ENCODE measurements around the gene RUSF1.
"Not testable (repeated sequence)": the region's sequence is repeated elsewhere in the genome, so short reads cannot be mapped to it uniquely, and the experiment has no call there.

RUSF1 gene

DNA sequence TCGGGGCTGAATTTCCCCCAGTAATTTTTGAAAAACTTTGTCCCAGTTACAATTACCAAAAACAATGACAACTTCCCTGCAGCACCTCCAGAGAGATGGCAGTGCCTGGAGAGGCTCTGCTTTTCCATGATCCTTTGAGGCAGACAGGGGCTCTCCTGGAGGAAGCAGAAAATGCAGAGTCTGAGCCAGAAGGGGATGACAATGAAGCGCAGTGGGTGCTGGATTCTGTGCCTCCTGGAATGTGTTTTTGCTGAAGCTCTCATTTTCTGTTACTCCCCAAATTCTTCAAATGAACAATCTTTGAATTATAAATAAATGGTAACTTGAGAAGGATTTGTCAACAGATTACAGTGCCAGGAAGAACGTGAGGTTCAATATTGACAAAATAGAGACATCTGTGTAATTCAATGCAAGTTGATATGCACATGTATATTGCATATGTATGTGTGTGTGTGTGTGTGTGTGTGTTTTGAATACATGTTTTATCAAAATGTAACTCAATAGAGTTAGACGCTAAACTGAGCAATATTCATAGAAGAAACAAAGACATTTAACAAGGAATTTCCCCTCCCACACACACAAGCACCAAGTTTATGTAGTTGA lies 9.7 kb upstream of the RUSF1 start:
- no peak for DNase-seq (ENCODE audit: low spot score)

DNA sequence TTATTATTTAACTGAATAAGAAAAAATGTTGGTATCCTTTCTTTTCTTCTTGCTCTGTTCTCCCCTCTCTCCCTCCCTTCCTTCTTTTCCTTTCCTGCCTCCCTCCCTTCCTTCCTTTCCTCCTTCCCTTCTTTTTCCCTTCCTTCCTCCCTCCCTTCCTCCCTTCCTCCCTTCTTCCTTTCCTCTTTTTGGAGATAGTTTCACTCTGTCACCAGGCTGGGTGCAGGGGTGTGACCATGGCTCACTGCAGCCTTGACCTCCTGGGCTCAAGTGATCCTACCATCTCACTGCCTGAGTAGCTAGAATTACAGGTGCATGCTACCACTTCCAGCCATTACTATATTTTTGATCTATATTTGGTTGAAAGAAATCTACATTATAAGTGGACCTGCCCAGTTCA lies 5.7 kb upstream of the RUSF1 start:
- DNase-seq (ENCODE audit: low spot score), result no peak

DNA sequence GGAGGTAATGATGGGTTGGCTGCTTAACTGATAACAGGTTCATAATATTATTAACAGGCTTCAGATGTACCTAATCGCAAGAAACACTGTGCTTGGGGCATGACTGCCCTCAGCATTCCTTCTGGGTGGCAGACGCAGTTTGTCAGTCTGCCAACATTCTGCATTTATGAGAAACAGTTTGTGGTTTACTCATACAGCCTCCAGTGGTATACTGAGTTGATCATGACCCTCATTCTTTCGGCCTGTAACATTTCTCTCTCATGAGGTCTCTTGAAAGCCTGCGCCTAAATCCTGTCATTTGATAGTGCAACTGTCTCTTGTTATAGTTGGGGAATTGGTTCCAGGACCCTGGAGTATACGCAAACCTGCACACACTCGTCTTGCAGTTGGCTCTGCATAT lies 4.9 kb upstream of the RUSF1 start:
- DNase-seq (ENCODE audit: low spot score), result no peak

DNA sequence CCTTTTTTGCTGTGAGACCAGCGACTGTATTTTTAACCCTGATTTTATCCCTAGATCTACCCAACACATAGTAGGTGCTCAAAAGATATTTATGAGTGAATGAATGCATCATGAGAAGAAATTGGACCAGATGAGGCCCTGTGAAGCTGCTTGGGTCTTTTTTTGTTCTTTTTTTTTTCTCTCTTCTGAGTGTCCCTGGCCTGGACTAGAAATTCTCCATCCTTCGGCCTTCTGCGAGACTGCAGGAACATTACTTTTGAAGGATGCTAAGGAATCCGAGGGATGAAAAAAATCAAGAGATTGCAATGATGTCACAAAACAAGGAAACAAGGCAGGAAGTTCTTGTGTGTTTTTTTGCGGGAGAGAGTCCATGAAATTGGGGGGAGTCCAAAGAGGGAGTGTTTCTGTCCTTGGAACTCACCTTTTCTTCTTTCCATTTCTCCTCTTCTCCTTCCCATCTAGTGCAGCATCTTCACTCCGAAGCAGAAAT lies 560 bp upstream of the RUSF1 start:
- no peak for DNase-seq (ENCODE audit: low spot score)

DNA sequence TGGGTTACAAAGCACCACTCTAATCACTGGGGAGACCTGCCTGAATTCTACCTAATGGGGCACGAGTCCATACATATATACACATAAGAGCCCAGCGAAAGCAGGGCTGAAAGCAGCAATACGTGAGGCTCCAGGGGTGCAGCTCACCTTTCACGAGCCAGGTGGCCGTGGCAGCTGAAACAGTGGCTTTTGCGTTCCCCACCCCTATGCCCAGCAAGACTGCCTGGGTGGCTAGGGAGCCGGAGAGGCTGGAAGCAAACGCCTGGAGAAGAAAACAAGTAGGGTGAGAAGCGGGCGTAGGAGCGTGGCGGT lies 618 bp downstream of the RUSF1 start:
- no peak for DNase-seq (ENCODE audit: low spot score)

DNA sequence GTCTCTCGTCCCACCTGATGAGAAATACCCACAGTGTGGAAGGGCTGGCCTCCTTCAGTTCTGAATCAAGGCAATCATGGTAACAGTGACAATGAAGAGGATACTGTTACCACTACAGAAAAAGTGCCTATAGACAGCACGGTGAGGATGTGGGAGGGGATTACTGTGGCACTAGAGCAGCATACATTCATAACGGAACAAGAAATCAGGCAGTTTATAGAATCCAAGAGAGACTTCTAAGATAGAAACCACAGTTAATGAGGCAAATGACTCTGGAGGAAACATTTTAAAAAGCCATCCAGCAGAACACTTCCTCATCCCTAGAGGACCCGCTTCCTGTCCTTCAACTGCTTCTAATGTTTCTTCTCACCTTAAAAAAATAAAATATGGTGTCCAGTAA lies 2.7 kb downstream of the RUSF1 start:
- DNase-seq (ENCODE audit: low spot score), result no peak

DNA sequence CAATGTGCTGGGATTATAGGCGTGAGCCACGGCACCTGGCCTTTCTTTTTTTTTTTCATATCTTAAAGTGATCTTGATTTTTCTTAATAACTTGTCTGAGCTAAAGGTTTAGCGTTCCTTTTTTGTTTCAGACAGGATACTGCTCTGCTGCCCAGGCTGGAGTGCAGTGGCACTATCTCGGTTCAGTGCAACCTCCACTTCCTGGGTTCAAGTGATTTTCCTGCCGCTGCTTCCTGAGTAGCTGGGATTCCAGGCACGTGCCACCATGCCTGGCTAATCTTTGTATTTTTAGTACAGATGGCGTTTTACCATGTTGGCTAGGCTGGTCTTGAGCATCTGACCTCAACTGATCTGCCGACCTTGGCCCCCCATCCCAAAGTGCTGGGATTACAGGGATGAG lies 4.0 kb downstream of the RUSF1 start:
- DNase-seq (ENCODE audit: low spot score), result no peak

DNA sequence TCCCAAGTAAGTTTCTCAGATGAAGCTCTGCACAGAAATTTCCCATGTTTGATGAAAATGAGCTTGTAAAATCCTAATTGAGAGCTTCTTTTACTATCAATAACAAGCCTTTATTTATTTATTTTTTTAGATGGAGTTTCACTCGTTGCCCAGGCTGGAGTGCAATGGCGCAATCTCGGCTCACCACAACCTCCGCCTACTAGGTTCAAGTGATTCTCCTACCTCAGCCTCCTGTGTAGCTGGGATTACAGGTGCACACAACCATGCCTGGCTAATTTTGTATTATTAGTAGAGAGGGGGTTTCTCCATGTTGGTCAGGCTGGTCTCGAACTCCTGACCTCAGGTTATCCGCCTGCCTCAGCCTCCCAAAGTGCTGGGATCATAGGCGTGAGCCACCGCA lies 4.6 kb downstream of the RUSF1 start:
- DNase-seq (ENCODE audit: low spot score), result not testable (repeated sequence)

DNA sequence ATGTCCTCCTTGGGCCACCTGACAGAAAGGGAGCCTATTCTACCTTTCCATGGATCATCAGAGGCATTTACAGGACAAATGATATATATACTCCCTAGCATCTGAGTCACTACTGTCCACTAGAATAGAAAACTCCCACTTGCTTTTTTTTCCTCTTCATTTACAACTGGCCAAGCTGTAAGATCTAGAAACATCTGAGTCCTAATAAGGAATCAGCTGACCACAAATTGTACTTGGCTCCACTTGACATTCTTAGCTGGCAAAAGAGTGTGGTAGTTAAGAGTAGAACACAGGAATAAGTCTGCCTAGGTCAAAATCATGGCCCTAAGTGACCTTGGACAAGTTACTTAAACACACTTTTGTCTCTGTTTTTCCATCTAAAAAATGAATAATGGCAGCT lies 5.2 kb downstream of the RUSF1 start:
- no peak for DNase-seq (ENCODE audit: low spot score)

DNA sequence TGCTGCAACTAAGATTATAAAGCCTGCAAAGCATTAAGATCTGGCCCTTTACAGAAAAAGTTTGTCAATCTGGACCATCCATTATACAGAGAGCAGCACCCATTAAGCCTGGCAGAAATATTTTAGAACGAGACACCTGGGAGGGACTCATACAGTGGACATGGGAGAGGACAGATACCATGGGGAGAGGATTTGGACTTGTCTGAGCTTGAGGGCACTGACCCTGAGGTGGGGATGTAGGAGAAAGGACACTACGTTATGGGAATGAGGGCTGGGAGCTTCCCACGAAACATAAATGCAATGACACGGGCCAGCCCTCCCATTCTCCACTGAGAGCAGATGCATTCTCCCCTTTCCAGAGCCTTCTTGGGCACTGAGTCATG lies 6.2 kb downstream of the RUSF1 start:
- no peak for DNase-seq (ENCODE audit: low spot score)

DNA sequence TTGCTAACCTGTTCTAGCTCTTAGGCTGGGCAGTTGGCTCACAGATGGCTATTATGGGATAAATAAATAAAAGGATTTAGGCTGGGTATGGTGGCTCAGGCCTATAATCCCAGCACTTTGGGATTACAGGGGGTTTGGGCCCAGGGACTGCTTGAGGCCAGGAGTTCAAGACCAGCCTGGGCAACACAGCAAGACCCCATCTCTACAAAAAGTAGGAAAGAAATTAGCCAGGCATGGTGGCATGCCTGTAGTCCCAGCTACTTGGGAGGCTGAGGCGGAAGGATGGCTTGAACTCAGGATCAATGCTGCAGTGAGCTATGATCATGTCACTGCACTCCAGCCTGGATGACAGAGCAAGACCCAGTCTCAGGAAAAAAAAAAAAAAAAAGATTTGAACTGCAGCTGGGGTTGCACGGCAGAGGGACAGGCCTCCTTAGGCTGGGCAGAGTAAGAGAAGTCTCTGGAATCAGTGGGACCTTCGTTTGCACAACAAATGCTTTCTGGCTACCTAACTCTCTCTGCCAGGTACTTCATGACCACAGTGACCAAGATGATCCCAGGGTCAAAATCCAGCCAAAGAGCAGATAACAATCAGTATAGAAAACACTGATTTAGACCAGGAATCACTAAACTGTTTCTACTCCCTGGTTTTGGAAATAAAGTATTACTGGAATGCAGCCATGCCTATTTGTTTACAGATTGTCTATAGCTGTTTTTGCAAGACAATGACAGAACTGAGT lies 6.8 kb downstream of the RUSF1 start:
- DNase-seq (ENCODE audit: low spot score), result no peak

DNA sequence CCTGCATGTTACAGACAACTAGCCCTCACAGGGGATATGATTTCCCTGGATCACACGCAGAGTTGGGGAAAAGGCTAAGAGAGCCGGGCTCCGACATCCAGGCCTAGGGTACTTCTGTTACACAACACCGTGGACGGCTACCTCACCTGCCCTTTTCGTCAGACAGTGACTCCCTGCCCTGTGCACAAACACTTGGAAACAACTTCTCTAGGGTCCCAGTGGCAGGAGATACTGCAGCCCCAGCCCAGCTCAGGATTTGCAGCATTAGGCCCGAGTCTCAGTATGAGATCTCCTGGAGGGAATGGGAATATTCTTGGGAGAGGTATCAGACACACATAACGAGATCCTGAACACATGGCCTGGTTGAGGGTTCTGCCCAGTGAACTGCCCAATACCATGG lies 8.3 kb downstream of the RUSF1 start:
- no peak for DNase-seq (ENCODE audit: low spot score)

DNA sequence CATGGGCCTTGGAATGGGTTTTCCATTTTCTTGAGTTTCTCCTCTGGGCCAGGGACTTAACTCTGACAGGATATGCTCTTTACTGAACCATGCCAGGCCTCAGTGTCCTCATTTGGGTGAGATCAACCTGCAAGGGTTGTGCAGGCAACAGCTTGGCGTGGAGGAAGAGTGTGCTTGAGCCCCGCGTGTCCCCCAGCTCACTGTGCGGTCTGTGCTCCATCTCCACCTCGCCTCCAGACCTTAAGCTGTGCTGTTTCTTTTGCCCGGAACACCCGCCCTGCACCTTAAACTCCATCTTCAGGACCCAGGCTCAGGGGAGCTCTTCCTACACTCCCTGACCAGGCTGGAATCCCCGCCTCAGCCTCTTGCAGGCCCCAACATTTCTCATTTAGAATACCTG lies 9.7 kb downstream of the RUSF1 start:
- DNase-seq (ENCODE audit: low spot score), result no peak

DNA sequence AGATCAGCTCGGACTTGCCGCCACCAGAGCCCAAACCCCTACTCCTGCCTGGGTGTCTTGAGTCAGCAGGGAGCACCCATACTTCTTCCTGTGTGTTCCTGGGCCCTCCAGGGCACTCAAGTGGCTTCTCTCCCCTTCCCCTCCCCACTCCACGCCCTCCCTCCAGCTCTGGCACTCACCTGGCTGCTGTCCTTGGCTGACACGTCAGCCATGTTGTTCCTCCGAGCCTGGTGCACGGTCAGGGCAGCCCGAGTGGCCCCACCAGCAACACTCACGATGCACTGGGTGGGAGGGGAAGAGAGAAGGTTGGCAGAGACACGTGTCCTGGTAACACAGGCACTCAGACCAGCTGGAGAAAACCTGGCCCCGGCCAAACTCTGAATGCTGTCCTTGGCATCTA lies 11.5 kb downstream of the RUSF1 start:
- DNase-seq (ENCODE audit: low spot score), result no peak

DNA sequence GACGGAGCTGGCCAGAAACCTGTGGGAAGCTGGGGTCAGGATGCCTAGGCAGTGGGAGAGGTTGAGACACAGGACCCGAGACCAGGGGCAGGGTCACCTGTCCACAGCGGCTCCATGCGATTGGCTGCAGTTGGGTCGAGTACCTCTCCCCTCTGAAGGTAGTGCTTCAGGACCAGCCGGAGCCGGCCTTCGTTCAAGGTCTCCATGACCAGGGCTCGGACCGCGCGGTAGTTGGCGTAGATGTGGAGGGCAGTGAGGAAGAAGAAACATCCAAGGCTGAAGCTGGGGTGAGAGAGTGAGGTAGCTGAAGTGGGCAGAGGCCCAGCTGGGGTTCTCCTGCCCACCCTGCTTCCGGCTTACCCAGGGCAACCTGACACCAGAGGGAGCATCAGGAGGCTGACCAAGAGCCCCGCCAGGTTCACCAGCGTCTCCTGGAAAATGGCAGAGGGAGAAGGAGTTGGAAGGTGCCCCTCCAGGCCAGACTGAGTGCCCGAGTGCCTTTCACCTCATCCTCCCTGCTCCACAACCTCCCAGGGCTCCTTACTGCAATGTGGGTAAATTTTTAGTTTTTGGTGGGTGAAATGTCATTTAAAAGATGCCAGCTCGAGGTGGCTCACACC lies 14.6 kb downstream of the RUSF1 start:
- no peak for DNase-seq (ENCODE audit: low spot score)

DNA sequence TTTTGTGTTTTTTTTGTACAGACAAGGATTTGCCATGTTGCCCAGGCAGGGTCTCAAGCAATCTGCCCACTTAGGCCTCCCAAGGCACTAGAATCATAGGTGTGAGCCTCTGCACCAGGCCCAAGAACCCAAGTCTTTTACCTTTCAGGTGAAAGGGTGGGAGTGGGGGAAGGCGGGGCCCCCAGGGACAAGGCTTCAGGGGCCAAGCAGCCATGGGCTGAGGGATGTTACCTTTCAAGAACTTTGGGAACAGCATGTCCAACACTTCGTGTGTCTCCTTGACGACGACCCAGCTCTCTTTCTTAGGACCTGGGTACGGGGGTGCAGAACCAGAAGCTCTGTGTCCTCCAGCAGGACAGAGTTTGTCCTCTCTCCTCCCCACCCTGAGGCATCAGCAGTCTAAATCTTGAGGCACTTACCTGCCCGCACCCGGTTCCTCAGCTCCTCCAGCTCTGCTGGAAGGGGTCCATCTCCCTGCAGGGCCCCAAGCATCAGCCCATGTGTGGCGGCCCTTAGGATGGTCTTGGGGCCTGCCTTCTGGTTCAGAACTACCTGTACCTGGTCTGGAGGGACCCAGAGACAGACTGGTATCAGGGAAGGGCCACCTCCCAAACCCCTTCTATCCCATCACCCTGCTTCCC lies 16.3 kb downstream of the RUSF1 start:
- no peak for DNase-seq (ENCODE audit: low spot score)

DNA sequence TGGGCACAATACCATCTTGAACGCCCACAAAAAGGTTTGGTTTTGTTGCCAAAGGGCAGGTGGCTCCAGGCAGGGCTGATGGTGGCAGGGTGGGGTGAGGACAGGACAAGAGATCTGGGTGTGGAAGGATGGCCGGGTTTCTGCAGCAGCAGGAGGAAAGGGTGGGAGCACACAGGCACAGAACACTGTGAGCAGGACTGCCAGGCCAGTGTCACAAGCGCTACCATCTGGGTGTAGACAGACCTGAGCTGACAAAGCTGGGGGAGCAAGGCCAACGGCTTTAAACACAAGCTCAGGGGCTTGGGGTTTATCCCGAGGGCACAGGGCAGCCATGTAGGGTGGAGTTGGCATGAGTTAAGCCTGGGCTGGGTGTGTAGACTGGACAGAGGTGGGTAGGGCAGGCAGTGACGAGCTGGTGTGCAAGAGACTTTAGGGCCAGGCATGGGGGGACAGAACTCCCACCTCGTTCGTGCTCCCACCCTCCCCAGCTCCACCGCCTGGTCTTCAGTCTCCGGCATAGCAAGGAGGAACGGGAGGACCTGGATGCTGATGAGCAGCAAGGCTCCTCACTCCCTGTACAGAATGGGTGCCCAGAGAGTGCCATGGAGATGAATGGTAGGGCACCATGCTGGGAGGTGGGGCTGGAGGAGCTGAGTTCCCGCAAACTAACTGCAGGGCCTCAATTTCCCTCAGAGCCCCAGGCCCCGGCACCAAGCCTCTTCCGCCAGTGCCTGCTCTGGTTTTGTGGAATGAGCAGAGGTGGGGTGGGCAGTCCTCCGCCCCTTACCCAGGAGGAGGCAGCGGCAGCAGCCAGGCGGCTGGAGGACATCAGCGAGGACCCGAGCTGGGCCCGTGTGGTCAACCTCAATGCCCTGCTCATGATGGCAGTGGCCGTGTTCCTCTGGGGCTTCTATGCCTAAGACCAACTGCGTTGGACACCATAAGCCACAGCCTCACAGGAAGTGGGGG lies 18.3 kb downstream of the RUSF1 start:
- DNase-seq (ENCODE audit: low spot score), result no peak

DNA sequence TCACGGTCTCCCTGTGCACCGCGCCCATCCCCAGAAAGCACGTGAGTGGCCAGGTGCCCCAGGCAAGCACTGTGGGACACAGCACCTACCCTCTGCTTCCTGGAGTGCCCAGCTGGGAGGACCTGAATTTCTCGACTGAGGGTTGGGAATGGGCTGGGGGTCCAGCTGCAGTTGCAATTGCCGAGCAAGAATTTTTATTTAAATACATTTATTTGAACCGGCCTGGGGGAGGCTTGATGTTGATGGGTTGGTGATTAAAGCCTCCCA lies 19.0 kb downstream of the RUSF1 start:
- DNase-seq (ENCODE audit: low spot score), result no peak

DNA sequence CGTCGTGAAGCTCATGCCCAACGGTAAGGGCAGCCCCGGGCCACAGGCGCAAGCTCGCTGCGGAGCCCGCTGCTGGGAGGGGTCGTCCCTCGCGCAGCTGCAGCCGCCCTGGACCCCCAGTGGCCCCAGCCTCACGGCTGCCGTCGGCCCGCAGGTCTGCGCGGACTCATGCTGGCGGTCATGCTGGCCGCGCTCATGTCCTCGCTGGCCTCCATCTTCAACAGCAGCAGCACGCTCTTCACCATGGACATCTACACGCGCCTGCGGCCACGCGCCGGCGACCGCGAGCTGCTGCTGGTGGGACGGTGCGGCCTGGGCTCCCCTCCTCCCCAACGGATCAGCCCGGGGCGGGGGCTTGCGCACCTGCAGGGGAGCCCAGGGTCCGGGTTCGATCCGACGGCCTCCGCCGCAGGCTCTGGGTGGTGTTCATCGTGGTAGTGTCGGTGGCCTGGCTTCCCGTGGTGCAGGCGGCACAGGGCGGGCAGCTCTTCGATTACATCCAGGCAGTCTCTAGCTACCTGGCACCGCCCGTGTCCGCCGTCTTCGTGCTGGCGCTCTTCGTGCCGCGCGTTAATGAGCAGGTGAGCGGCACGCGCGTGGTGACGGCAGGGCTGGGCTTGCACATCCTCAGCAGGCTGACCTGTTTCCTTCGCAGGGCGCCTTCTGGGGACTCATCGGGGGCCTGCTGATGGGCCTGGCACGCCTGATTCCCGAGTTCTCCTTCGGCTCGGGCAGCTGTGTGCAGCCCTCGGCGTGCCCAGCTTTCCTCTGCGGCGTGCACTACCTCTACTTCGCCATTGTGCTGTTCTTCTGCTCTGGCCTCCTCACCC lies 19.5 kb downstream of the RUSF1 start:
- DNase-seq (ENCODE audit: low spot score), result no peak

DNA sequence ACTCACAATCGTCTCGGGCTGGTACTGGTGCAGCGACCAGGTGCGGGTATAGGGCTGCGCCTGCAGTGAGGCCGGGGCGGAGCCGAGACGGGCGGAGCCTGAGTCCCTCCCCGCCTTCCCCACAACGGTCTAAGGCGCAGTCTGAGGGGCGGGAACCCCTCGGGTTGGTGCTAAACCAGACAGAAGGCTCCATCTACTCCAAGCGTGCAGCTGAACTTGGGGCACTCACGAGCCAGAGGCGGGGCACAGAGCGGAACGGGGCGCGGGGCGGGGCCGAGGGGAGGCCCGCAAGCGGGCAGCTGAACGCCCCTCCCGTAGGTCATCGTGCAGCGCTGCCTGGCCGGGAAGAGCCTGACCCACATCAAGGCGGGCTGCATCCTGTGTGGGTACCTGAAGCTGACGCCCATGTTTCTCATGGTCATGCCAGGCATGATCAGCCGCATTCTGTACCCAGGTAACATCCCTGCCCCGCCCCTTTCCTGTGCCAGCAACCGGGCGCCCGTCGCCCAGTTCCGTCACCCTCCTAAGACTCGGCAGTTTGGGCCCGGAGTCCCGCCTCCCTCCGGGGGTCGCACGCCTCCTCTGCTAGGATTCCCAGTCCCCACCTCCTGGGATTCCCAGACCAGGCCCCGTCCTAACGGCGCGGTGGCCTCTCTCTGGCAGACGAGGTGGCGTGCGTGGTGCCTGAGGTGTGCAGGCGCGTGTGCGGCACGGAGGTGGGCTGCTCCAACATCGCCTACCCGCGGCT lies 20.3 kb downstream of the RUSF1 start:
- peak; percentile 30 for DNase-seq (ENCODE audit: low spot score)
